Vagina (tissue), 2 donors: ENCODE measurements around the gene CSTPP1.

ENCODE experiments used
- POLR2A ChIP-seq, 2 donors: fragments of 450-650 bp; IDR thresholded peaks; one replicate each; pipeline ENCODE4 v1.6.1; 2017; ENCODE audit warnings: antibody characterized with exemption in 2 of 2, mild to moderate bottlenecking in 2 of 2, moderate library complexity in 2 of 2
- TF ChIP-seq, protein P1 (sequence below), 3 experiments: fragments of 450-650 bp in 2 of 3; fragments of 200-600 bp in 1 of 3; sonication (generic) in 1 of 3; IDR thresholded peaks; one replicate each; pipeline ENCODE4 v1.5.1; 2017 to 2019; ENCODE audit warnings: antibody characterized with exemption in 3 of 3, mild to moderate bottlenecking in 2 of 3, moderate library complexity in 2 of 3

DNA sequence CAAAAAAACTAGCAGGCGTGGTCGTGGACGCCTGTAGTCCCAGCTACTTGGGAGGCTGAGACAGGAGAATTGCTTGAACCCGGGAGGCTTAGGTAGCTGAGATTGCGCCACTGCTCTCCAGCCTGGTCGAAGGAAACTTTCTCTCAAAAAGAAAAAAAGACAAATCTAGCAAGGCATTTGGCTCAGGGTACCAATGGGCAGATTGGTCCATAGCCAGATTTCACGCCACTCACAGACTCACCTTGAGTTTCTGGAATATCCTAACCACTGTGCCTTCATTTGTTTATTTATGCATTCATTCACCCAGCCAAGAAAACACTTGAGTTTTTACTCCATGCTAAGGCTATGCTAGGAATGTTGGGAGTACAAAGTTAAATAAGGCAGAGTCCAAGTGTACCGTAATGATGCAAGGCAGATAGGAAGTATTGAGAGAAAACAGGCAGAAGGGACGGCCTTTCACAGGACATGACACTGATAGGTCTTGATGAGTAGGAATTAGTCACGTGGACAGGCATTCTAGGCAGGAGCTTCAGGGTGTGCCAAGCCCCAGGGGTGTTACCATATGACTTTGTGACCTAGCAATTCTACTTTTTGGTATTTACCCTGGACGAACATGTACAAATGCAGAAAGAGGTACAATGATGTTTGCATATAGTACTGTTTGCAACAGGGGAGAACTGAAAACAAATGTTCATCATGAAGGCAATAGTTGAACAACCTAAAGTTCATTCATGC lies 252.7 kb downstream of the CSTPP1 start:
- TF ChIP-seq, protein P1, sequence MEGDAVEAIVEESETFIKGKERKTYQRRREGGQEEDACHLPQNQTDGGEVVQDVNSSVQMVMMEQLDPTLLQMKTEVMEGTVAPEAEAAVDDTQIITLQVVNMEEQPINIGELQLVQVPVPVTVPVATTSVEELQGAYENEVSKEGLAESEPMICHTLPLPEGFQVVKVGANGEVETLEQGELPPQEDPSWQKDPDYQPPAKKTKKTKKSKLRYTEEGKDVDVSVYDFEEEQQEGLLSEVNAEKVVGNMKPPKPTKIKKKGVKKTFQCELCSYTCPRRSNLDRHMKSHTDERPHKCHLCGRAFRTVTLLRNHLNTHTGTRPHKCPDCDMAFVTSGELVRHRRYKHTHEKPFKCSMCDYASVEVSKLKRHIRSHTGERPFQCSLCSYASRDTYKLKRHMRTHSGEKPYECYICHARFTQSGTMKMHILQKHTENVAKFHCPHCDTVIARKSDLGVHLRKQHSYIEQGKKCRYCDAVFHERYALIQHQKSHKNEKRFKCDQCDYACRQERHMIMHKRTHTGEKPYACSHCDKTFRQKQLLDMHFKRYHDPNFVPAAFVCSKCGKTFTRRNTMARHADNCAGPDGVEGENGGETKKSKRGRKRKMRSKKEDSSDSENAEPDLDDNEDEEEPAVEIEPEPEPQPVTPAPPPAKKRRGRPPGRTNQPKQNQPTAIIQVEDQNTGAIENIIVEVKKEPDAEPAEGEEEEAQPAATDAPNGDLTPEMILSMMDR (IDR thresholded peaks at IDR 0.05) = no peak
- TF ChIP-seq POLR2A (IDR thresholded peaks at IDR 0.05) = no peak
